ENCODE results near the gene LCE7A.

The LCE7A gene
- 0 reads per million in 2 donors for total RNA-seq

- no peak for DNase-seq
Observed at GRCh38 chr1:152859696-152860095, at the start of gene LCE7A. Gene LCE7A (plus strand): TSS chr1:152859996. CDS start chr1:152860698, 702 bp downstream.

- no peak for DNase-seq
Observed at GRCh38 chr1:152811050-152811449, 48.7 kb upstream of the LCE7A start.

GRCh38 chr1:152811671-152812070 is 48.1 kb upstream of the LCE7A start, which contains the start of gene LCE1B:
Gene LCE1B (plus strand): TSS chr1:152811971. CDS start chr1:152812447, 476 bp downstream.
- no peak for DNase-seq

GRCh38 chr1:152817309-152817708 is 42.5 kb upstream of the LCE7A start:
- DNase-seq: no peak

GRCh38 chr1:152823294-152823693 is 36.5 kb upstream of the LCE7A start:
- no peak for DNase-seq

- DNase-seq: no peak
Observed at GRCh38 chr1:152824964-152825363, 34.8 kb upstream of the LCE7A start.

- DNase-seq: no peak
Observed at GRCh38 chr1:152827173-152827572, 32.6 kb upstream of the LCE7A start, which contains the start of gene LCE1A. Gene LCE1A (plus strand): TSS chr1:152827473. CDS start chr1:152827473, 0 bp downstream.

GRCh38 chr1:152836870-152837269 is 22.9 kb upstream of the LCE7A start:
- DNase-seq: no peak

- no peak for DNase-seq
Observed at GRCh38 chr1:152842556-152842955, 17.2 kb upstream of the LCE7A start, which contains the start of gene LCE6A. Gene LCE6A (plus strand): TSS chr1:152842856. CDS start chr1:152843521, 665 bp downstream.

- no peak for DNase-seq
Observed at GRCh38 chr1:152855661-152856060, 4.1 kb upstream of the LCE7A start.

- no peak for DNase-seq
Observed at GRCh38 chr1:152858062-152858461, 1.7 kb upstream of the LCE7A start.

- DNase-seq: no peak
Observed at GRCh38 chr1:152860129-152860528, 333 bp downstream of the LCE7A start.

- DNase-seq: no peak
Observed at GRCh38 chr1:152861374-152861773, 1.6 kb downstream of the LCE7A start.

GRCh38 chr1:152864443-152864842 is 4.6 kb downstream of the LCE7A start:
- no peak for DNase-seq

GRCh38 chr1:152866321-152866720 is 6.5 kb downstream of the LCE7A start:
- DNase-seq: no peak

GRCh38 chr1:152869808-152870419 is 10.1 kb downstream of the LCE7A start:
- no peak for DNase-seq

- DNase-seq: no peak
Observed at GRCh38 chr1:152870831-152871730, 11.3 kb downstream of the LCE7A start.

- DNase-seq: no peak
Observed at GRCh38 chr1:152871731-152872126, 11.9 kb downstream of the LCE7A start.

GRCh38 chr1:152873495-152873894 is 13.7 kb downstream of the LCE7A start:
- no peak for DNase-seq

GRCh38 chr1:152876827-152877226 is 17.0 kb downstream of the LCE7A start:
- no peak for DNase-seq

- DNase-seq: no peak
Observed at GRCh38 chr1:152878042-152878441, 18.2 kb downstream of the LCE7A start, which contains the start of gene SMCP. Gene SMCP (plus strand): TSS chr1:152878322. CDS start chr1:152884423, 6,101 bp downstream.

- no peak for DNase-seq
Observed at GRCh38 chr1:152879559-152880198, 19.9 kb downstream of the LCE7A start.

- DNase-seq: no peak
Observed at GRCh38 chr1:152880316-152880715, 20.5 kb downstream of the LCE7A start.
